ENCODE measurements around the gene KIAA0753. TPM values are rescaled to one million over a fixed set of nuclear protein-coding genes. Genes with fewer than 3 reads are reported as not detected.
A peak's percentile ranks its signal among the peaks of the same experiment; 100 is the strongest.

KIAA0753 gene
- total RNA-seq, 1 donor from 2014 or later: 33.7 TPM

GRCh38 chr17:6654841-6655731 is 14.6 kb upstream of the KIAA0753 start:
- DNase-seq (ENCODE audit: extremely low spot score, unreplicated experiment): no peak
- H3K4me1 Mint-ChIP-seq (ENCODE audit: unreplicated experiment): peaks cover 15% of the 10 kb centered on the region

GRCh38 chr17:6651919-6652452 is 11.5 kb upstream of the KIAA0753 start:
- DNase-seq (ENCODE audit: extremely low spot score, unreplicated experiment): no peak
- peaks cover 3% of the 10 kb centered on the region for H3K36me3 Mint-ChIP-seq
- TF ChIP-seq CTCF (conservative IDR thresholded peaks at IDR 0.05): no peak

More at GRCh38 chr17:6654841-6655731, 14.6 kb upstream of the KIAA0753 start:
- Mint-ChIP-seq H3K9me3 (no peaks in the 10 kb centered on the region), H3K4me3 (peak overlapping the region; percentile 87), H3K27me3 (peaks cover 57% of the 10 kb centered on the region), H3K36me3 (peaks cover 3% of the 10 kb centered on the region), H3K27ac (peak overlapping the region; percentile 31)
- TF ChIP-seq CTCF (conservative IDR thresholded peaks at IDR 0.05): no peak

GRCh38 chr17:6651354-6651918 is 10.9 kb upstream of the KIAA0753 start, which contains the start of the genes C17orf100 and MED31:
Gene C17orf100, plus strand, starts transcription at chr17:6651762. Its CDS starts 152 bp downstream, at chr17:6651914.
Gene MED31, minus strand, starts transcription at chr17:6651605. Its CDS starts 77 bp downstream, at chr17:6651528.
- no peak for TF ChIP-seq CTCF (conservative IDR thresholded peaks at IDR 0.05)
- H3K4me1 Mint-ChIP-seq (ENCODE audit: unreplicated experiment): peaks cover 26% of the 10 kb centered on the region
- peak; percentile 96 for DNase-seq (ENCODE audit: extremely low spot score, unreplicated experiment)
- peak within 1 kb of the TSS; percentile 100 for H3K4me3 Mint-ChIP-seq
- peaks cover 36% of the 10 kb centered on the region for H3K27me3 Mint-ChIP-seq
- peaks cover 3% of the 10 kb centered on the region for H3K36me3 Mint-ChIP-seq
- no peaks in the 10 kb centered on the region for H3K9me3 Mint-ChIP-seq
- H3K27ac Mint-ChIP-seq: peak within 1 kb of the TSS; percentile 97

More at GRCh38 chr17:6651919-6652452, 11.5 kb upstream of the KIAA0753 start:
- Mint-ChIP-seq H3K9me3 (no peaks in the 10 kb centered on the region), H3K4me3 (peak overlapping the region; percentile 67), H3K4me1 (ENCODE audit: unreplicated experiment) (peaks cover 23% of the 10 kb centered on the region), H3K27ac (no peak overlapping the region), H3K27me3 (peaks cover 36% of the 10 kb centered on the region)

GRCh38 chr17:6648181-6648580 is 7.7 kb upstream of the KIAA0753 start:
- H3K4me3 Mint-ChIP-seq: no peak overlapping the region
- no peaks in the 10 kb centered on the region for H3K9me3 Mint-ChIP-seq
- H3K4me1 Mint-ChIP-seq (ENCODE audit: unreplicated experiment): peaks cover 11% of the 10 kb centered on the region
- H3K27me3 Mint-ChIP-seq: peaks cover 6% of the 10 kb centered on the region
- TF ChIP-seq CTCF (conservative IDR thresholded peaks at IDR 0.05): no peak
- H3K27ac Mint-ChIP-seq: peak overlapping the region; percentile 30
- H3K36me3 Mint-ChIP-seq: no peaks in the 10 kb centered on the region
- no peak for DNase-seq (ENCODE audit: extremely low spot score, unreplicated experiment)

- no peak overlapping the region for H3K27ac Mint-ChIP-seq
- DNase-seq (ENCODE audit: extremely low spot score, unreplicated experiment): no peak
- no peaks in the 10 kb centered on the region for H3K36me3 Mint-ChIP-seq
- H3K9me3 Mint-ChIP-seq: no peaks in the 10 kb centered on the region
- peaks cover 23% of the 10 kb centered on the region for H3K4me1 Mint-ChIP-seq (ENCODE audit: unreplicated experiment)
- no peak for TF ChIP-seq CTCF (conservative IDR thresholded peaks at IDR 0.05)
- peak overlapping the region; percentile 44 for H3K4me3 Mint-ChIP-seq
- H3K27me3 Mint-ChIP-seq: no peaks in the 10 kb centered on the region
These were observed 3.1 kb upstream of the KIAA0753 start for GRCh38 chr17:6643451-6644125.
